NCI-H524 (cell line): Measurements from ENCODE around the gene TRDN.
A peak's percentile ranks its signal among the peaks of the same experiment; 100 is the strongest.
"Not testable (repeated sequence)": the region's sequence is repeated elsewhere in the genome, so short reads cannot be mapped to it uniquely, and the experiment has no call there.

Source experiments
- DNase-seq, 2 experiments: peaks; one replicate each; lab custom pipeline; 2025; lab: John Stamatoyannopoulos, UW

The TRDN gene

GRCh38 chr6:123562264-123562663 lies 74.5 kb downstream of the TRDN start:
- DNase-seq, result no peak

GRCh38 chr6:123559816-123560215 lies 76.9 kb downstream of the TRDN start:
- DNase-seq, result not testable (repeated sequence)

DNA sequence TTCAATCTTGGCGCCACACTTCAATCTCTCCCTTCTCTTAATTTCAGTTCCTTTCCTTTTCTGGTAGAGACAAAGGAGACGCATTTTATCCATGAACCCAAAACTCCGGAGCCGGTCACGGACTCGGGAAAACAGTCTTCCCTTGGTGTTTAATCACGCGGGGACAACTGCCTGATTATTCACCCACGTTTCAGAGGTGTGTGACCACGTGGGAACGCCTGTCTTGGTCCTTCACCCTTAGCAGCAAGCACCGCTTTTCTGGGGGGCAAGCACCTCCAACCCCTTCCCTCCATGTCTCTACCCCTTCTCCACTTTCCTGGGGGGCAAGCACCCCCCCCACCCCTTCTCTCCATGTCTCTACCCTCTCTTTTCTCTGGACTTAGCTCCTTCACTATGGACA lies 79.3 kb downstream of the TRDN start:
- DNase-seq, result not testable (repeated sequence)

- no peak for DNase-seq
These were observed 84.6 kb downstream of the TRDN start for GRCh38 chr6:123551939-123552707.

DNA sequence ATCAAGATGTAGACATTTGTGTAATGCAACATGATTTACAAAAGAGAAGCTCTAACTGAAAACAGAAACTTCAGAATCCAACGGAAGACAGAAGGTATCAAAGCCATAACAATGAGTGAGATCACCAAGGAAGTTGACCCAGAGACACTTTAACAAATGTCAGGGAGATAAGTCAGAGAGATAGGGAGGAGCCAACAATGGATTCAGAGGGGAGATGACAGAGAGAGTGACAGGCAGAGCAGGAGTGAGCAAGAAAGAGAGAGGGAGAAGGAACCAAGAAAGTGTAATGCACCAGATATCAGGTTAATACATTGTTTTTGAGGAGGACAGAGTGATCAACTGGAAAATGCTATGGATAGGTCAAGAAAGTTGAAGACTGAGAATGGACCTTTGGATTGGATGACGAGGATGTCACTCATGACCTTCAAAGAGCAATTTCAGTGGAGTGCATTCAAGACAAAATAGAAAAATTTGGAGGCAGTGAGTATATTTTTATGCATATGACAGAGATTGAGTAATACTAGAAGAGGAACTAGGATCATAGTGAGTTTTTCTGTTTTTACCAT lies 86.6 kb downstream of the TRDN start:
- DNase-seq, result no peak

DNA sequence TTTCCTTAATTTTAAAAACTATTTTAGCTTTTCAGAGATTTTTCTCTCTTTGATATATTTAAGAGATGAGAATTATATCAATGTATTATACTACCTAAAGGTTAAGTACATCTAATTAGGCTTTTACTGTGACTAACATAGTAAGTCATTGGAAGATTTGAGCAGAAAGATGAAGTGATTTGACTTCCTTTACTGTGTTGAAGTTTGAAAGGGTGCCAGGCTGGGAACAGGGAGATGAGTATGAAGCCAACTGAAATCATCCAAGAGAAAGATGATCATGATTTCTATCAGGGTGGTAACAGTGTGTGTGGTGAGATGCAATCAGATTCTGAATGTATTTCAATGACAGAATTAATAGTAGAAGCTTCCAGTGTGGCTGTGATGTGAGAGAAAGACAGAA lies 87.3 kb downstream of the TRDN start:
- no peak for DNase-seq

DNA sequence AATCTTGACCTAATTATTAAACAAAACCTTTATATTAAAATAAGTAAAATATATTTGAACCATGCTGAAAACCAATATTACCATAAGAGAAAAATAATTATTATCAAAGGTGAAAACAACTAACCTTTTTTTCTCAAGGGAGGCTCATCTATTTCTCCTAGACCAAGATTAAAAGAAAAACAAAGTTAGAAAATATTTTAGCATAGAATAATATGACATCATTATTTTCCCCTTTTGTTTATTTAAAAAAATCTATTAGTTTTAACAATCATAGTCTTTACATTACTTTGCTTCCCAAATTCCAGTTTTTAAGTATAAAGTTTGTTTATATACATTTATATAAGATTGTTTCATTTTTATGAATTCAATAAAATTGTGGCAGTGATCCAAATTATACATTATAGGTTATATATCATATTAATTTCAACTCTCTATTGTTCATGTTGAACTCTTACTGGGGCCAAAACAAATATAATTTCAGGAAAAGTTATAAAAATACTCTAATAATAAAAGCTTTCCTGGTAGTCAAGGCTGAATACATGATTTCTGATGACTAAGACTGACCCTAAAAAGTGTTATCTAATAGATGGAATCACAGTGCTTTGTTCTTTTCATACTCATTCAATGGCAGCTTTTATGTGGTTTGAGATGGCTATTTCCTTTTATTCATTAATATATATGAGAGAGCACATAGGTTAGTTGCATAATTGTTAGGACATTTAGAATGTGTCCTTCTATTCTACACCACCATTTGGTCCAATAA lies 89.4 kb downstream of the TRDN start:
- no peak for DNase-seq

GRCh38 chr6:123546537-123546936 lies 90.2 kb downstream of the TRDN start:
- DNase-seq, result no peak

DNA sequence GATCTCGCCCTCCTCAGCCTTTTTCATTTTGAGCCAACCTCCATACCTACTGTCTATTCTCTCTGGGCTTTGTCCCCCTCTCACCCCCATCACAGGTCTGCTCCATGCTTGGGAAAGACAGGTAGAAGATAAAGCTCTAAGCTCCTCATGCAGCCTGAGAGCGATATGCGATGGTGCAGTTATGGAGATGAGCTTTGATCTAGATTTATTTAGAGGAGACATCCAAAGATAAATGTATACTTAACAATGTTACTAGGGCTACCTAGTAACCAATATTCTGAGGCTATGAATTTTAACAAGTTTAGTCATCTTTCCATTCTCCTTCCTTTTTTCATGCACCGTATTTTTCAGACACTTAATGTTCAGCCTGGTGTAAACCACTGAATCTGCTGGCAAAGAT lies 95.3 kb downstream of the TRDN start:
- no peak for DNase-seq

- no peak for DNase-seq
These were observed 102.7 kb downstream of the TRDN start for GRCh38 chr6:123533862-123534648.

DNA sequence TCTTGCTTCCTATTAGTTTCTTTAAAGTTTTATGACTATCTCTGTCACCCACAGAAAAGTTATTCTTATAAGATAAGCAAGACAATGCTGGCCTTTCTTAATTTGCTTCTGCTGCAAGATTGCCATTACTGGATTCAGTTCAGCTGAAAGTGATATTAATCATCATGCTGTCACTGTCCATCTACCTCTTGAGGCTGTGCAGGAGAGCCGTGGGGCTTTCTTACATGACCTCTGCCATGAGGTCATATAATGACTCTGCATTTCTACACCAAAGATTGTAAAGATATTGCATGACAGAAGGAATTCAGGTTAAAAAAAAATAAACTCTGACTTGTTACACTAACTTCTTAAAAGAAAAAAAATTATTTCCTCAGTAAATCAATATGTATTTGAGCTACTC lies 106.9 kb downstream of the TRDN start:
- DNase-seq, result no peak

DNA sequence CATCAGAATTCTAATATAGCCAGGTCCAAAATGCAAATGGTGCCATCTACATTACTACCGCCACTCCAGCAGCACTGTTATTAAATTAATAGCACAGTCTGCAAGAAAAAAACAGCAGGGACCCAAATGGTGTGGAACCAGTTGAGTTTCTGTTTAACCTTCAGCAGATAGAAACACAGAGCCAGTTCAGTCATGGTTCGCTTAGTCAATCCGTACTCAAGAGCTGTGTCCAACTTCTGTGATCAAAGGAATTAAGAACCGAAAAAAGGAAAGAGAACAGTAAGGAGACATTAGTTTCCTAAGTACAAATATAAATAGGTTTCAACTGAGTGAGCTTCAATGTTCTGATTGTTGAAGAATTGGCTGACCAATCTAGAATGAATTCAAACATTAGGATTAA lies 107.7 kb downstream of the TRDN start:
- no peak for DNase-seq

DNA sequence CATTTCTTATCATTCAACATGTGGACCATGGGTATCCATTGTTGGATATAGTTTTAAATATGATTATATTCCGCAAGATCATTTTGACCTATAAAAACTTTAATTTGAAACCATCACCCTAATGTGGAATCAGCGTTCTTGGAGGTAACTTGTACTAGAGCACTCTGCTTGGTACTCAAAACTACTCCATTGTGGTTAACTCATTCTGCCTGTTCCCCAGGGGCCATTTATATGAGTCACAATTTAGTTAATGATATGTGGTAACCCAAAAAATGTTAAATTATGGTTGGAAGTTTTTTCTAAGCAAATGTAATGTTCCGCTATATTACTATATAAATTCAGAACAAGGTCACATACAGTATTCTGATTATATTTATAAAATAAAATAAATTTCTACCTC lies 109.3 kb downstream of the TRDN start:
- no peak for DNase-seq

GRCh38 chr6:123526128-123526527 lies 110.6 kb downstream of the TRDN start:
- no peak for DNase-seq

GRCh38 chr6:123524781-123525180 lies 112.0 kb downstream of the TRDN start:
- peak in 1 of 2 experiments; percentile 15 for DNase-seq

DNA sequence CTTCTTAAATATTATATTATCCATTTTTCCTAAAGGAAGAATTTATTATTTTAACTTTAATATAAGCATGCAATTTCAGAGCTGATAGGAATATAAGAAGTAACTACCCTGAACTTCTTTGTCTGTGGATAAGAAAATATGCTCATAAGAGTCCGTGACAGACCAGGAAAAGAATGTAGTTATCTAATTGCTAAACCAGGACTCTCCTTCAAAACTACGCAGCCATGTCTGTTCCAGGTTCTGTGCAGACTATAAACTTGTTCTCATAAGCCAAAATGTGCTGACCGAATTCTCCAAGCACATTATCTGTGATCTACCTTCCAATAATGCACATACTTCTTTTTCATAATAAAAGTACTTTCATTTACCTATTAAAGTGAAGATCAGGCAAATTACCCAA lies 116.5 kb downstream of the TRDN start:
- DNase-seq, result no peak

DNA sequence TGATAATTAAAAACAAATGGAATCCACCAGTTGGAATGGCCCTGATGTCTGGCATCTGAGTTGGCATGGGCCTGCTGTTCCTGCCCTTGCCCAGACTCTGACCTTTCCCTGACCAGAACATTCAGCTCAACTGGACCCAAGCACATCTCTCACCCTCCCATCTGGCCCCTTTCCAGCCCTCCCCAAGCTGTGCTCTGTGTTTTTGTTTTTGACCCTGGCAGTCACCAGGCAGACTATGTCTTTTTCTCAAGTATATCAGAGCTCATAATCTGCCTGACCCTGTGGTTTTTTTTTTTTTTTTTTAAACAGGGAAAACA lies 117.6 kb downstream of the TRDN start:
- no peak for DNase-seq

- DNase-seq, result peak in 1 of 2 experiments; percentile 2
These were observed 118.1 kb downstream of the TRDN start for GRCh38 chr6:123518441-123519188.

DNA sequence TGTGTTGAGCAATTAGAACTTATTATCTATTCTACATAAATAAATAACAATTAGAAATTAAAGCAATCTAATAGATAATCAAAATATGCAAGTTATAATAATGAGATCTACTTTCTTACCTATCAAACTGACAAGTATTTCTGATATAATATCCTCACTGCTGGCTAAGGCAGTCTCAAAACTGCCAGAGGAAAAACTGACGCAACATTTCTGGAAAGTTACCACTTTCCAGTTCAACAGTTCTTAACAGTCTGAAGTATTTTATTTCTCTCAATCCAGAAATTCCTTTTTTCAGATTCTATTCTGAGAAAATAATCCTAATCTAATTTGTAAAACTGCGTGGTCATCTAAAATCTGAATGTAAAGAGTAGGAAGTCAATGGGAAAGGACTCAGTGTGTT lies 121.0 kb downstream of the TRDN start:
- no peak for DNase-seq

- DNase-seq, result no peak
These were observed 127.6 kb downstream of the TRDN start for GRCh38 chr6:123509112-123509511.

DNA sequence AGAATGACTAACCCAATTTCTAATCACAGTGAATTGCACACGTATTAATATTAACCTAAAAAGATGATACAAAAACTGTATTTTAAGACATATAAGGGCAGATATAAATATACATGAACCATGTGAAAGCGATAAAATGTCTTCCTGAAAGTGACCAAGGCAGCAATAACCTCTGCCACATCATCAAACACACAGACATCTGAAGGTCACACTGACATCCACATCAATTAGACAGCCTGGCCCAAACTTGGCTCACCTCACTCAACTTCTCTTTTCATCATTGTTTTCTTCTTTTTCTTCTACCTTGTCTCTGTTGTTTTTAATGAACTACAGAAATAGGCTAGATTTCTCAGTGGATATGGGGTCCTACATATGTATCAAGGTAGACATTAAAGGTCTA lies 128.5 kb downstream of the TRDN start:
- DNase-seq, result no peak

DNA sequence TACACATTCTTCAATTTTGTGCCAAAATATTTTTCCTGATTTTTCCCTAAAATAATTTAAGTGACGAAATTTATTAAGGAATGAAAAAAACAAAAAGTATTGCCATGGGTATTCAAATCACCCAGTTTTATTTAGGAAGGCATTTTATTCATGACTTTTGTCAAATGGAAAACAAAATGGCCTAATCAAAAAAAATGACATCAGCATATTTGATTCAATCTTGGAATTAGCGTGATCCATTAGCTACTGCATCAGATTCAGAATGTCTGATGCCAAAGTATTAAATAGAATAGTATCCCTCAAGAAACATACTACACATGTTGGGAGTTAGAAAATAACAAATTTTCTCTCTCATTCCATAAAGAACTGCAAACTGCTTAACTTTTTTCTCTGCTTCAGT lies 129.2 kb downstream of the TRDN start:
- DNase-seq, result no peak
